ENCODE results near the gene DNAJB14. TPM values are rescaled to one million over a fixed set of nuclear protein-coding genes. Genes with fewer than 3 reads are reported as not detected.
A peak's percentile ranks its signal among the peaks of the same experiment; 100 is the strongest.

Gene DNAJB14
- total RNA-seq, 1 experiment from 2014 or later, result 41.0 TPM

GRCh38 chr4:99859618-99860017 lies 86.8 kb downstream of the DNAJB14 start:
- H3K18ac ChIP-seq (ENCODE audit: insufficient read length, low read depth, low read length), result no peak overlapping the region
- TF ChIP-seq, protein P1, sequence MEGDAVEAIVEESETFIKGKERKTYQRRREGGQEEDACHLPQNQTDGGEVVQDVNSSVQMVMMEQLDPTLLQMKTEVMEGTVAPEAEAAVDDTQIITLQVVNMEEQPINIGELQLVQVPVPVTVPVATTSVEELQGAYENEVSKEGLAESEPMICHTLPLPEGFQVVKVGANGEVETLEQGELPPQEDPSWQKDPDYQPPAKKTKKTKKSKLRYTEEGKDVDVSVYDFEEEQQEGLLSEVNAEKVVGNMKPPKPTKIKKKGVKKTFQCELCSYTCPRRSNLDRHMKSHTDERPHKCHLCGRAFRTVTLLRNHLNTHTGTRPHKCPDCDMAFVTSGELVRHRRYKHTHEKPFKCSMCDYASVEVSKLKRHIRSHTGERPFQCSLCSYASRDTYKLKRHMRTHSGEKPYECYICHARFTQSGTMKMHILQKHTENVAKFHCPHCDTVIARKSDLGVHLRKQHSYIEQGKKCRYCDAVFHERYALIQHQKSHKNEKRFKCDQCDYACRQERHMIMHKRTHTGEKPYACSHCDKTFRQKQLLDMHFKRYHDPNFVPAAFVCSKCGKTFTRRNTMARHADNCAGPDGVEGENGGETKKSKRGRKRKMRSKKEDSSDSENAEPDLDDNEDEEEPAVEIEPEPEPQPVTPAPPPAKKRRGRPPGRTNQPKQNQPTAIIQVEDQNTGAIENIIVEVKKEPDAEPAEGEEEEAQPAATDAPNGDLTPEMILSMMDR (conservative IDR thresholded peaks at IDR 0.05), result no peak
- H2AK5ac ChIP-seq (ENCODE audit: insufficient read length, low read length), result no peak overlapping the region
- H4K5ac ChIP-seq (ENCODE audit: insufficient read length, low read depth, low read length), result no peak overlapping the region
- H3K79me2 ChIP-seq (ENCODE audit: insufficient read depth, low read length), result no peaks in the 10 kb centered on the region
- H3K4ac ChIP-seq (ENCODE audit: low read depth, low read length), result no peak overlapping the region
- H2BK12ac ChIP-seq (ENCODE audit: insufficient read length, low read depth, low read length), result peak overlapping the region; percentile 10
- H4K20me1 ChIP-seq (ENCODE audit: control insufficient read depth, insufficient read depth, insufficient read length), result no peaks in the 10 kb centered on the region
- Mint-ChIP-seq H3K27ac (no peak overlapping the region; a peak in 1 of 7 replicates), H3K27me3 (ENCODE audit: low read depth) (no peaks in the 10 kb centered on the region), H3K36me3 (ENCODE audit: insufficient read depth in 1 of 3, low read depth in 3 of 3) (no peaks in the 10 kb centered on the region), H3K4me3 (no peak overlapping the region), H3K4me1 (peaks cover 7 to 11% of the 10 kb centered on the region in 2 experiments), H3K9me3 (no peaks in the 10 kb centered on the region)
- H4K8ac ChIP-seq (replicated peaks; ENCODE audit: insufficient read length, low read depth, low read length), result no peak overlapping the region
- WGBS (ENCODE audit: extremely low coverage, insufficient read length, low lambda C conversion rate), result no CpG with 5 or more reads among the region's 2 CpGs
- H3K14ac ChIP-seq (ENCODE audit: insufficient read depth, low read length), result no peak overlapping the region
- no peaks in the 10 kb centered on the region for H3K4me1 ChIP-seq (ENCODE audit: insufficient read depth, low read length)
- H2AFZ ChIP-seq (ENCODE audit: low read length), result no peak overlapping the region
- no peak overlapping the region for H3K9ac ChIP-seq (ENCODE audit: extremely low read depth, insufficient read length, low read length)
- no peaks in the 10 kb centered on the region for H3K27me3 ChIP-seq (ENCODE audit: insufficient read depth, low read length)
- no peak overlapping the region for H2BK20ac ChIP-seq (ENCODE audit: low read depth, low read length, poor library complexity, severe bottlenecking)
- no peak overlapping the region for H3K27ac ChIP-seq (ENCODE audit: insufficient read length, low read depth, low read length)
- DNase-seq, result no peak
- H3K79me1 ChIP-seq (ENCODE audit: insufficient read depth, low read depth, low read length, poor library complexity, severe bottlenecking), result no peaks in the 10 kb centered on the region
- no peaks in the 10 kb centered on the region for H3K23me2 ChIP-seq (ENCODE audit: insufficient read length, low read depth, low read length, poor library complexity, severe bottlenecking)
- no peak overlapping the region for H3K56ac ChIP-seq (ENCODE audit: insufficient read length, low read depth, low read length)
- no peak overlapping the region for H3K23ac ChIP-seq (ENCODE audit: insufficient read length, low read depth, low read length)
- H2BK15ac ChIP-seq (ENCODE audit: low read depth, low read length), result no peak overlapping the region
- H3T11ph ChIP-seq (ENCODE audit: low read length), result no peak overlapping the region
- no peaks in the 10 kb centered on the region for H3K9me3 ChIP-seq (ENCODE audit: control insufficient read depth, low read depth, low read length)
- no peak overlapping the region for H2BK120ac ChIP-seq (ENCODE audit: low read depth, low read length, poor library complexity, severe bottlenecking)
- H4K91ac ChIP-seq (ENCODE audit: insufficient read length, low read depth, low read length), result no peak overlapping the region
- H2BK5ac ChIP-seq (ENCODE audit: insufficient read length, low read length), result no peak overlapping the region
- no peak overlapping the region for H3K4me2 ChIP-seq (ENCODE audit: insufficient read depth, insufficient read length, low read length)
